ENCODE data around the gene NADSYN1.
"Not testable (repeated sequence)": the region's sequence is repeated elsewhere in the genome, so short reads cannot be mapped to it uniquely, and the experiment has no call there.

Gene NADSYN1

GRCh38 chr11:71527576-71528210 lies 74.7 kb downstream of the NADSYN1 start:
- DNase-seq, result no peak

- no peak for DNase-seq
Observed at GRCh38 chr11:71530602-71531001, 77.6 kb downstream of the NADSYN1 start.

- DNase-seq, result no peak
Observed at GRCh38 chr11:71532036-71532610, 79.1 kb downstream of the NADSYN1 start.

- not testable (repeated sequence) for DNase-seq
Observed at GRCh38 chr11:71534711-71535608, 82.0 kb downstream of the NADSYN1 start.

GRCh38 chr11:71535825-71536224 lies 82.8 kb downstream of the NADSYN1 start:
- no peak for DNase-seq

- DNase-seq, result no peak
Observed at GRCh38 chr11:71537537-71537936, 84.5 kb downstream of the NADSYN1 start.

- not testable (repeated sequence) for DNase-seq
Observed at GRCh38 chr11:71537977-71538665, 85.1 kb downstream of the NADSYN1 start, which contains the start of gene KRTAP5-8. Gene KRTAP5-8, plus strand, starts transcription at chr11:71538025. Its CDS starts 31 bp downstream, at chr11:71538056.

GRCh38 chr11:71538666-71538990 lies 85.6 kb downstream of the NADSYN1 start:
- no peak for DNase-seq

- no peak for DNase-seq
Observed at GRCh38 chr11:71539017-71539416, 86.0 kb downstream of the NADSYN1 start.

GRCh38 chr11:71539971-71540370 lies 87.0 kb downstream of the NADSYN1 start:
- DNase-seq, result not testable (repeated sequence)

- not testable (repeated sequence) for DNase-seq
Observed at GRCh38 chr11:71540521-71541304, 87.7 kb downstream of the NADSYN1 start.

GRCh38 chr11:71542382-71542781 lies 89.4 kb downstream of the NADSYN1 start:
- DNase-seq, result no peak

- no peak for DNase-seq
Observed at GRCh38 chr11:71542879-71543777, 90.1 kb downstream of the NADSYN1 start.

- DNase-seq, result no peak
Observed at GRCh38 chr11:71543866-71544265, 90.9 kb downstream of the NADSYN1 start.

GRCh38 chr11:71544525-71545214 lies 91.7 kb downstream of the NADSYN1 start:
- no peak for DNase-seq

GRCh38 chr11:71545405-71545966 lies 92.5 kb downstream of the NADSYN1 start:
- no peak for DNase-seq

GRCh38 chr11:71548120-71548519 lies 95.1 kb downstream of the NADSYN1 start, which contains the start of gene KRTAP5-9:
Gene KRTAP5-9, plus strand, starts transcription at chr11:71548420. Its CDS starts 238 bp downstream, at chr11:71548658.
- no peak for DNase-seq

GRCh38 chr11:71548716-71549151 lies 95.7 kb downstream of the NADSYN1 start:
- DNase-seq, result no peak
